ENCODE measurements around the gene ENOX1.
A peak's percentile ranks its signal among the peaks of the same experiment; 100 is the strongest.

Gene ENOX1

GRCh38 chr13:43388282-43389034 lies 398.3 kb downstream of the ENOX1 start:
- no peak for DNase-seq (ENCODE audit: low read depth)

- DNase-seq (ENCODE audit: low read depth) = no peak
Measured at GRCh38 chr13:43387880-43388279, 398.9 kb downstream of the ENOX1 start.

GRCh38 chr13:43383498-43384165 lies 403.1 kb downstream of the ENOX1 start:
- DNase-seq (ENCODE audit: low read depth) = no peak

GRCh38 chr13:43379738-43380137 lies 407.0 kb downstream of the ENOX1 start:
- DNase-seq (ENCODE audit: low read depth) = no peak

GRCh38 chr13:43377973-43378372 lies 408.8 kb downstream of the ENOX1 start:
- peak; percentile 32 for DNase-seq (ENCODE audit: low read depth)

GRCh38 chr13:43377149-43377548 lies 409.6 kb downstream of the ENOX1 start:
- DNase-seq (ENCODE audit: low read depth) = peak; percentile 42

GRCh38 chr13:43376596-43376995 lies 410.2 kb downstream of the ENOX1 start:
- no peak for DNase-seq (ENCODE audit: low read depth)

GRCh38 chr13:43375797-43376465 lies 410.8 kb downstream of the ENOX1 start:
- DNase-seq (ENCODE audit: low read depth) = no peak

- DNase-seq (ENCODE audit: low read depth) = peak; percentile 64
Measured at GRCh38 chr13:43374621-43375020, 412.2 kb downstream of the ENOX1 start.

GRCh38 chr13:43373400-43373799 lies 413.4 kb downstream of the ENOX1 start:
- no peak for DNase-seq (ENCODE audit: low read depth)

GRCh38 chr13:43370842-43371241 lies 415.9 kb downstream of the ENOX1 start:
- no peak for DNase-seq (ENCODE audit: low read depth)

GRCh38 chr13:43369319-43369718 lies 417.5 kb downstream of the ENOX1 start:
- DNase-seq (ENCODE audit: low read depth) = no peak

GRCh38 chr13:43368003-43368402 lies 418.8 kb downstream of the ENOX1 start:
- peak; percentile 37 for DNase-seq (ENCODE audit: low read depth)

GRCh38 chr13:43365039-43365344 lies 421.8 kb downstream of the ENOX1 start:
- no peak for DNase-seq (ENCODE audit: low read depth)

GRCh38 chr13:43364210-43365038 lies 422.3 kb downstream of the ENOX1 start:
- DNase-seq (ENCODE audit: low read depth) = peak; percentile 39

GRCh38 chr13:43363156-43363953 lies 423.4 kb downstream of the ENOX1 start:
- peak; percentile 89 for DNase-seq (ENCODE audit: low read depth)

- DNase-seq (ENCODE audit: low read depth) = no peak
Measured at GRCh38 chr13:43362556-43362955, 424.2 kb downstream of the ENOX1 start.

GRCh38 chr13:43360892-43361610 lies 425.7 kb downstream of the ENOX1 start:
- no peak for DNase-seq (ENCODE audit: low read depth)

GRCh38 chr13:43360171-43360570 lies 426.6 kb downstream of the ENOX1 start:
- DNase-seq (ENCODE audit: low read depth) = no peak

- no peak for DNase-seq (ENCODE audit: low read depth)
Measured at GRCh38 chr13:43359536-43359935, 427.2 kb downstream of the ENOX1 start.

- DNase-seq (ENCODE audit: low read depth) = no peak
Measured at GRCh38 chr13:43357564-43357963, 429.2 kb downstream of the ENOX1 start.
